GM12864 (cell line): ENCODE measurements around the gene TMEM121B.

Experiments
- DNase-seq: peaks from one replicate; pipeline ENCODE4 v3.0.0-alpha.2; 2011; ENCODE audit warnings: low read depth
- H3K4me3 ChIP-seq: 2 replicates; pipeline ENCODE4 v1.5.1; 2011; ENCODE audit warnings: mild to moderate bottlenecking, low read depth, low read length, control low read depth
- TF ChIP-seq, protein P1 (sequence below): IDR thresholded peaks from 2 replicates; pipeline ENCODE4 v1.5.1; 2011; ENCODE audit warnings: low read depth, mild to moderate bottlenecking, moderate library complexity, low read length, control low read depth, inconsistent platforms; ENCODE audit errors: missing control alignments

Gene TMEM121B

DNA sequence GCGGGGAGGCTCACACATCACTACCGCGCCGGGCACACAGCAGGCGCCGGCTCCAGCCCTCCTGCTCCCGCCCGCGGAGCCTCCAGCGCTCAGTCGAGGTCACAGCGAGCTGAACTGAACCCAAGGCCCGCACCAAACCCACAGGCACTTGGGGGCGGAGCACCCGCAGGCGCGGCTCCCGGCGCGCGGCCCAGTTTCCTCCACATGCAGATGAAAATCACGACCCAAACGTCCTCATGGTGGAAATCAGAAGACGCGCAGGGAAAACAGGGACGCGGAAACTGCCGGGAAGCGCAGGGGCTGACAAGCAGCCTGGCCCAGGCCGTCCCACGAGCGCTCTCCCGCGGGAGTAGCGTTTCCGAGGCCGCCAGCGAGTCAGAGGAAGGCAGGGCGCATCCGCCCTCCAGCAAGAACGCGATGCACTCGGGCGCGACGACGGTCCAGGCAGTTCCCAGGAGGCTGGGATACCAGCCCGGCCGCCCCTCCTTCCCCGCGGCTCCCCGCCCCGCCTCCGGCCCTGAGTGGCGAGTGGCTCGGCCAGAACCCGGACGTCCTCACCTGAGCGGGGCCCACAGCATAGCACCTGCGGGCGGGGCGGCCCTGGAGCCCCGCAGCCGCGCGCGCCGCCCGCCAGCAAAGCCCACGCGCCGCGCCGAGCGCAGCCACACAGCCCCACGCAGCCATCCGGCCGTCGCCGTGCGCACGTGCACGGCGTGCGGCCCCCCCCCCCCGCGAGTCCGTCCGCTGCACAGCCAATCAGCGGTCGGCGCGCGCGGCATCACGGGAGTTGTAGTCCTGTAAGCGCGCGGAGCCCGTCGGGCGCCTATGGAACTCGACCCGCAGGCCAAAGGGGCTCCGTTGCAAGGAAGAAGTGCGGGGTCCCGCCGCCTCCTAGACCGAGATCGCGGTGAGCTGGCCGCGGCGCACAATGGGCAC lies 37.7 kb upstream of the TMEM121B start, which contains the start of gene HDHD5:
HDHD5 (minus strand) TSS at position 710 of the 936 bp plus-strand sequence; CDS start at position 684, 26 bp downstream.
- peak; percentile 64 for DNase-seq
- peak within 1 kb of the TSS; percentile 71 for H3K4me3 ChIP-seq
- TF ChIP-seq, protein P1, sequence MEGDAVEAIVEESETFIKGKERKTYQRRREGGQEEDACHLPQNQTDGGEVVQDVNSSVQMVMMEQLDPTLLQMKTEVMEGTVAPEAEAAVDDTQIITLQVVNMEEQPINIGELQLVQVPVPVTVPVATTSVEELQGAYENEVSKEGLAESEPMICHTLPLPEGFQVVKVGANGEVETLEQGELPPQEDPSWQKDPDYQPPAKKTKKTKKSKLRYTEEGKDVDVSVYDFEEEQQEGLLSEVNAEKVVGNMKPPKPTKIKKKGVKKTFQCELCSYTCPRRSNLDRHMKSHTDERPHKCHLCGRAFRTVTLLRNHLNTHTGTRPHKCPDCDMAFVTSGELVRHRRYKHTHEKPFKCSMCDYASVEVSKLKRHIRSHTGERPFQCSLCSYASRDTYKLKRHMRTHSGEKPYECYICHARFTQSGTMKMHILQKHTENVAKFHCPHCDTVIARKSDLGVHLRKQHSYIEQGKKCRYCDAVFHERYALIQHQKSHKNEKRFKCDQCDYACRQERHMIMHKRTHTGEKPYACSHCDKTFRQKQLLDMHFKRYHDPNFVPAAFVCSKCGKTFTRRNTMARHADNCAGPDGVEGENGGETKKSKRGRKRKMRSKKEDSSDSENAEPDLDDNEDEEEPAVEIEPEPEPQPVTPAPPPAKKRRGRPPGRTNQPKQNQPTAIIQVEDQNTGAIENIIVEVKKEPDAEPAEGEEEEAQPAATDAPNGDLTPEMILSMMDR = no peak

DNA sequence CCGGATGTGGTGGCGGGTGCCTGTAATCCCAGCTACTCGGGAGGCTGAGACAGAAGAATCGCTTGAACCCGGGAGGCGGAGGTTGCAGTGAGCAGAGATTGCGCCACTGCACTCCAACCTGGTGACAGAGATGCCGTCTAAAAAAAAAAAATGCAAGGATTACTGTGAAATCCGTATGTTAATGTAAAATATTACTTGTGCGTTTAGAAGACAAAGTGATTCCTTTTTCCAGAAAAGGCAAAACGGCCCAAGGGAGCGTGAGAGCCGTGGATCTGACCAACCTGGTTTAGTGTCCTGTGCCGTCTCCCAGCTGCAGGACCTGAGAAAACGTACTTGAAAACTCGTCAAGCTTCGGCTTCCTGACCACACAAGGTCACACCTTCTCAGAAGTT lies 37.0 kb upstream of the TMEM121B start:
- TF ChIP-seq, protein P1 = no peak
- no peak for DNase-seq
- peak overlapping the region; percentile 71 for H3K4me3 ChIP-seq

DNA sequence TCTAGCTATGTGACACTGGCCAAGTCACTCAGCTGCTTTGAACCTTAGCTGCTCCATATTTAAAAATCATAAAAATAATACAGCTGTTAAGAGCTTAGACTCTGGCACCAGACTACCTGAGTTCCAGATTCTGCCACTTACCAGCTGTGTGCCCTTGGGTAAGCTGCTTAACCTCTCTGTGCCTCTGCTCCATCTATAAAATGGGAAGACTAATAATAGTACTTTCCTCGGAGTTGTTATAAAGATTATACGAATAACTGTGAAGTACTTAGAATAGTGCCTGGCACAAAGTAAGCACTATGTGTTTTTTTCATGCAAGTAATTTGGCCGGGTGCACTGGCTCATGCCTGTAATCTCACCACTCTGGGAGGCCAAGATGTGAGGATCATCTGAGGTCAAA lies 36.6 kb upstream of the TMEM121B start:
- TF ChIP-seq, protein P1 = no peak
- peak overlapping the region; percentile 71; the same call in 1 of the 2 replicates for H3K4me3 ChIP-seq
- DNase-seq = no peak

DNA sequence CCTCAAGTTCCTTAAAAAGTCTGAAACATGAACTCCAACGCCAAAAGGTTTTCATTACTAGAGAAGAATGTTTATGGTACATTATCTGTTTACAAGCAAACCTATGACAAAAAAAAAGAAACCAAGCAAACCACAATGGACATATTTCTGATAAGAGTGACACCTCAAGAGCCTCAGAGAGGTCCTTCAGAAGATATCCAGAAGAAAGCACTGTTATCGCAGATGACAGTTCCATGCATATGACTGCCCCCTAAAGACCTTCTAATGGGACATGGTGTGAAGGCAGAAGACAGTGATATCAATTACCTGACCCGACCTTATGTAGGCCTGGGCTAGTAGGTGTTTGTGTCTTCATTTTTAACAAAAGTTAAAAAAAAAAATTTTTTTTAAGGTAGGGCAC lies 34.8 kb upstream of the TMEM121B start:
- TF ChIP-seq, protein P1 = no peak
- no peak for DNase-seq
- no peak overlapping the region for H3K4me3 ChIP-seq

DNA sequence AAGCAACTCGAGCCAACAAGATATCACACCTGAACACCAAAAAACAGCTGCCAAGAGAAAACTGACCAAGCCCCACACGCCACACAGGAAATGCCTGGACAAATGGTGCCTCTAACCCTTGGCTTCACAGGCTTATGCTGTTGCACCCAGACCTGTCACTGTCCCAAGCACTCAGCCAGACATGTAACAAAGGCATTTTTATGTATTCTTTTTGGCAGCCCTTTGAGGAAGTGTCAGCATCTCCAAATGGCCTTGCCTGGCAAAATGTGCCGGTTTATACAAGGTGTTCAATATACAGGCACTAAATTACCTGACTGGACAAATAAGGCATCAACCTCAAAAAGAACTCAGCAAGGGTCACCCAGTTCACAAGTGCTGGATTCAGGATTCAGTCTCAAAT lies 31.8 kb upstream of the TMEM121B start:
- DNase-seq = no peak
- no peak overlapping the region for H3K4me3 ChIP-seq
- TF ChIP-seq, protein P1 = no peak

DNA sequence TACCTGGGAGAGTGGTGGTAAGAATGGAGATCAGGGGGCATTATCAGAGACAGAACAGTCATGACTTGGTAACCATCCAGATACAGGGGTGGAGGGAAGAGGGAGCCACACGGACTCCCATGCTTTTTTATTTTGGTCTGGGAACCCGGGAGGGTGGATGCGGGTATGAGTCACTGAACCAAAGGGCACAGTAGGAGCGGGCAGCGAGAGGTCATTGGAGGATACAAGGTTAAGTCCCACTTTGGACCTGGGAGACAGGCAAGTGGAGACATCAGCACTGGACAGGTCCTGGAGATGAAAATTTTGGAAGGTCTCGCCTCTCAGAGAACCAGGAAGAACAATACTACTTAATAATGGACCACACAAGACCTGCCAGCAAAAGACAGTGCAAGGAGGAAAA lies 31.2 kb upstream of the TMEM121B start:
- DNase-seq = no peak
- TF ChIP-seq, protein P1 = no peak
- no peak overlapping the region for H3K4me3 ChIP-seq
